ENCODE data around the gene UMODL1.

The UMODL1 gene

GRCh38 chr21:42089665-42090310 lies 18.7 kb downstream of the UMODL1 start:
- no peak for DNase-seq (ENCODE audit: low read depth)
- no peak for TF ChIP-seq CTCF (conservative IDR thresholded peaks at IDR 0.05; ENCODE audit: low read depth, low read length)
- no peak overlapping the region for H3K4me3 ChIP-seq (ENCODE audit: low read depth, low read length)

GRCh38 chr21:42091899-42092508 lies 20.9 kb downstream of the UMODL1 start:
- TF ChIP-seq CTCF (conservative IDR thresholded peaks at IDR 0.05; ENCODE audit: low read depth, low read length): no peak
- H3K4me3 ChIP-seq (ENCODE audit: low read depth, low read length): no peak overlapping the region
- no peak for DNase-seq (ENCODE audit: low read depth)

GRCh38 chr21:42092771-42093170 lies 21.7 kb downstream of the UMODL1 start:
- DNase-seq (ENCODE audit: low read depth): no peak
- no peak for TF ChIP-seq CTCF (conservative IDR thresholded peaks at IDR 0.05; ENCODE audit: low read depth, low read length)
- no peak overlapping the region for H3K4me3 ChIP-seq (ENCODE audit: low read depth, low read length)

GRCh38 chr21:42093186-42093585 lies 22.1 kb downstream of the UMODL1 start:
- no peak for TF ChIP-seq CTCF (conservative IDR thresholded peaks at IDR 0.05; ENCODE audit: low read depth, low read length)
- DNase-seq (ENCODE audit: low read depth): no peak
- no peak overlapping the region for H3K4me3 ChIP-seq (ENCODE audit: low read depth, low read length)

GRCh38 chr21:42093991-42094421 lies 22.9 kb downstream of the UMODL1 start:
- no peak overlapping the region for H3K4me3 ChIP-seq (ENCODE audit: low read depth, low read length)
- TF ChIP-seq CTCF (conservative IDR thresholded peaks at IDR 0.05; ENCODE audit: low read depth, low read length): no peak

GRCh38 chr21:42094811-42095210 lies 23.7 kb downstream of the UMODL1 start:
- DNase-seq (ENCODE audit: low read depth): no peak
- no peak overlapping the region for H3K4me3 ChIP-seq (ENCODE audit: low read depth, low read length)
- TF ChIP-seq CTCF (conservative IDR thresholded peaks at IDR 0.05; ENCODE audit: low read depth, low read length): peak; percentile 7

More at GRCh38 chr21:42093991-42094421, 22.9 kb downstream of the UMODL1 start:
- DNase-seq (ENCODE audit: low read depth): peak; percentile 90

- no peak for TF ChIP-seq CTCF (conservative IDR thresholded peaks at IDR 0.05; ENCODE audit: low read depth, low read length)
- no peak overlapping the region for H3K4me3 ChIP-seq (ENCODE audit: low read depth, low read length)
- no peak for DNase-seq (ENCODE audit: low read depth)
Measured at GRCh38 chr21:42095581-42095980, 24.5 kb downstream of the UMODL1 start.
